HEK293T (cell line): Measurements from ENCODE around the gene ACADS.

Experiments
- ELF4 ChIP-seq: fragments of 450-650 bp; IDR thresholded peaks from 2 replicates; pipeline ENCODE4 v1.6.1; 2017; ENCODE audit warnings: antibody characterized with exemption
- FOXA1 ChIP-seq: fragments of 450-650 bp; IDR thresholded peaks from 2 replicates; pipeline ENCODE4 v1.6.1; 2016; ENCODE audit warnings: mild to moderate bottlenecking
- FOXK2 ChIP-seq: fragments of 450-650 bp; IDR thresholded peaks from 2 replicates; pipeline ENCODE4 v1.6.1; 2016; ENCODE audit warnings: mild to moderate bottlenecking
- FOXM1 ChIP-seq: fragments of 450-650 bp; IDR thresholded peaks from 2 replicates; pipeline ENCODE4 v1.6.1; 2017; ENCODE audit warnings: mild to moderate bottlenecking, borderline replicate concordance
- SP1 ChIP-seq: fragments of 450-650 bp; IDR thresholded peaks from 2 replicates; pipeline ENCODE4 v1.6.1; 2017
- SUZ12 ChIP-seq: fragments of 450-650 bp; IDR thresholded peaks from 2 replicates; pipeline ENCODE4 v1.6.1; 2016; ENCODE audit warnings: mild to moderate bottlenecking
- TARDBP ChIP-seq: fragments of 450-650 bp; IDR thresholded peaks from 2 replicates; pipeline ENCODE4 v1.6.1; 2016

DNA sequence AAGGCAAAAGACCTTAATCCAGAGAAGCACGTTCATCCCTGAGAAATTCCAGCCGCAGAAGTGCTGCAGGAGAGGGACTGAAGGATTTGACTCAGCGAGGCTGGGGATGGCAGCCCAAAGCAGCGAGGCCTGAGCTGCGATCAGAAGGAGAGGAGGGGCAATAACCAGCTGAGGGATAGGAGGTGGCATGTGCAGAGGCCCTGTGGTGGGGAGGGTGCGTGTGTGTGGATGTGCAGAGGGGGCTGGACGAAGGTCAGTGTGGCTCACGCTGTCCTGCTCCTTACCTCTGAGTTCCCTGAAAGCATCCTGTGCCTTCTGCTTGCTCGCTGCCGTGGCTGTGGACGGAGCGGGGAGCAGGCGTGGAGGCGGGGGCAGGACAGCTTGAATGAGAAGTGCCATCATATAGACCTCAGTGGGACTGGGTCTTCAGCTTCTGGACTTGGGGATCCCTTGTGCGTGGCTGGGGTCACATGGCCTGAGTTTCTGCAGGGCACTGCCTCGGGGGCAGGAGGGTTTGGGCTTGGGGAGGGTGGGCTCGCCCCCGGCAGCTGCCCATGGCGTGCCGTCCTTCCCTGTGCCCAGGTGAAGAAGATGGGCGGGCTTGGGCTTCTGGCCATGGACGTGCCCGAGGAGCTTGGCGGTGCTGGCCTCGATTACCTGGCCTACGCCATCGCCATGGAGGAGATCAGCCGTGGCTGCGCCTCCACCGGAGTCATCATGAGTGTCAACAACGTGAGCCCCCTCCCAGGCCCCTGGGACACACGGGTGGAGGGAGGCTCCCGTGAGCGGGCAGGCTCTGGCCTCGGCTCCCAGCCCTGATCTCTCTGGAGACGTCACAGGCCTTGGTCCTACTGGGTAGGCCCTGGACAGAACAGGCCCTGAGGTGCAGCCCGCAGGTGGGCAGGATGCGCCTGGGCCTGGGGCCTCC lies 11.0 kb downstream of the ACADS start:
- TF ChIP-seq ELF4 (no peak), FOXA1 (no peak), FOXM1 (no peak), SP1 (no peak), TARDBP (no peak), FOXK2 (no peak), SUZ12 (no peak)
